GM10248 (cell line): ENCODE measurements around the gene NOD2.
A peak's percentile ranks its signal among the peaks of the same experiment; 100 is the strongest.

Source experiments
- CTCF ChIA-PET: fragments of 300-600 bp; sonication (Branson Sonifier 250); formaldehyde crosslinking; extraction: SDS; loops from one replicate; lab custom pipeline; 2021; ENCODE audit warnings: antibody characterized with exemption; lab: Yijun Ruan, JAX
- POLR2A ChIA-PET: fragments of 350-650 bp; sonication (Branson Sonifier 250); formaldehyde crosslinking; extraction: SDS; loops from one replicate; lab custom pipeline; 2020; ENCODE audit warnings: antibody characterized with exemption; lab: Yijun Ruan, JAX
- DNase-seq: peaks from one replicate; pipeline ENCODE4 v3.0.0; 2012; ENCODE audit errors: extremely low spot score
- CTCF ChIP-seq: IDR thresholded peaks from 2 replicates; pipeline ENCODE4 v1.5.1; 2012; ENCODE audit warnings: mild to moderate bottlenecking, low read depth; ENCODE audit errors: extremely low read depth, missing control alignments, control extremely low read depth

The NOD2 gene

GRCh38 chr16:50675686-50676610 is 17.5 kb upstream of the NOD2 start:
- ChIA-PET CTCF (interaction anchor here (1.0 to 16.8 kb wide), 4 partner anchors 9 to 401 kb away, joined by 3 to 289 read pairs (median 118); no protein-coding TSS in a partner anchor), POLR2A (no interaction called here)
- no peak for DNase-seq
- TF ChIP-seq CTCF: no peak

DNA sequence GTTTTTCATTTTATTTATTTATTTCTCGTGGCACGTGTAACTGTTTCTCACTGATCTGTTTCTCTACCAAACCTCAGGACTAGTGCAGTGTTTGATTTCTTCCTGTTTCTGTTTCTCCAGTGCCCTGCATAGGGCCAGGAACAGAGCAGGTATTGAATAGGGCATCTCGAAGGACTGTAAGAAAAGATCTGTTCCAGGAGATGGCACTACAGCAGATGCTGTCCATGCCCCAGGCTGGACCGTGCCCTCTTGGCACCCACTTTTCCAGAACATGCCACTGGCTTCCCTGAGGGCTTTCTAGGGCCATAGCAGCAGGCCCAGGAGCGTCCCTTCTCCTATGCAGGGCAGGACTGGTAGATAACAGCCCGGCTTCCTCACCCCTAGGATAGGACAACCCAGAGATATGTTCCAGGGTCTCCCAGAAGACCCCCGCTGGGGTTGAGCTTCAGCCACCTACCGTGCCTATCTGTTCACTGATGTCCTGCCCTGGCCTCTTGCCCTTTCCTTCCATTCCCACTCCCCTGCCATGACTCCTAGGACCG is 16.7 kb upstream of the NOD2 start:
- DNase-seq: no peak
- POLR2A ChIA-PET: no interaction called here
- no peak for TF ChIP-seq CTCF
- CTCF ChIA-PET: interaction anchor here (1.1 to 16.8 kb wide), 8 partner anchors 10 to 129 kb away, joined by 3 to 289 read pairs (median 4); no protein-coding TSS in a partner anchor

- peak; percentile 27 for TF ChIP-seq CTCF
- POLR2A ChIA-PET: no interaction called here
Measured at GRCh38 chr16:50677351-50677750, 16.1 kb upstream of the NOD2 start.

DNA sequence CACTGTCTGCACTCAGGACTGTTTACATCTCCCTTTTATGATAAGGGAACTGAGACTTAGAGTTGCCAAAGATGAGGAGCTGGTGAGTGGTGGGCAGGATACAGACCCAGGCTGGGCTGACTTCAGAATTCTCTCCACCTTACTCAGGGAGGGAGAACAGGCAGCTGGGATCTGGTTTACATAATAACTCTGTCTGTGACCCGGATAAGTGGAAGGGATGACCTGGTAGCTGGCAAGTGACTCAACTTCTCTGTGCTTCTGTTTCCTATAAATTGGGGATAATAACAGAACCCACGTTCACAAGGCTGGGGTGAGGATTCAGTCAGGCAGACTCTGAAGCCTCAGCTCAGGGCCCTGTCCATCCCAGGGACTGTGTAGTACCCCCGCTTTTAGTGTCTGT is 14.9 kb upstream of the NOD2 start:
- POLR2A ChIA-PET: no interaction called here
- DNase-seq: no peak
- CTCF ChIA-PET: interaction anchor here (0.6 to 16.8 kb wide), 11 partner anchors 12 to 653 kb away, joined by 3 to 289 read pairs (median 4); partner anchors contain the start of gene CNEP1R1
- TF ChIP-seq CTCF: no peak

More at GRCh38 chr16:50677351-50677750, 16.1 kb upstream of the NOD2 start:
- DNase-seq: no peak
- CTCF ChIA-PET: interaction anchor here (0.6 to 16.8 kb wide), 12 partner anchors 11 to 652 kb away, joined by 3 to 289 read pairs (median 4); partner anchors contain the start of gene CNEP1R1

DNA sequence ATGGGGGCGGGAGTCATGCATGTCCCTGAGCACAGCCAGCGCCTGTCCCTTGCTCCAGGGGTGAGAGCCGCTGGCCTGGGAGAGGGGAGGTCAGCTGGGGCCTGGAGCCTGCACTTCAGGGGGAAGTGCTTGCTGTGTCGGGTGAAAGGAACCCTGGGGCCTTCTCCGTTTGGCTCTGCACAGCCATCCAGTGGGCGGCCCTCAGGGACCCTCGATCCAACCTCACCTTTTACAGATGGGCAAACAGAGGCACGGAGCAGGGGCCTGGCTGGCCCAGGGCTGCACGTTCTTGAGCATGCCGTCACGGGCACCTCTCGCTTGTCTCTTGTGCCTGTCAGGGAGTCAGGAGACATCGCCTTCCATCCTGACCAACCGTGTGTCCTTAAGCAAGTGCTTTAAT is 14.1 kb upstream of the NOD2 start:
- CTCF ChIA-PET: interaction anchor here (1.5 to 16.8 kb wide), 4 partner anchors 12 to 127 kb away, joined by 4 to 289 read pairs (median 21); no protein-coding TSS in a partner anchor
- DNase-seq: no peak
- no peak for TF ChIP-seq CTCF
- POLR2A ChIA-PET: no interaction called here
